Heart left ventricle (tissue), 16 donors: ENCODE data around the gene ZNF738. TPM values are rescaled to one million over a fixed set of nuclear protein-coding genes. Genes with fewer than 3 reads are reported as not detected.

Experiments
- ATAC-seq, 4 donors: fragments of 200-7000 bp; cut with Tn5 transposase; one replicate each; pipeline ENCODE4 v1.9.1; 2020 to 2022; ENCODE audit warnings: moderate library complexity in 4 of 4, mild to moderate bottlenecking in 3 of 4, moderate number of reproducible peaks in 1 of 4
- DNase-seq, 5 donors: peaks; one replicate each; pipeline ENCODE4 v3.0.0-alpha.2; 2020
- H3K27ac ChIP-seq, 12 donors: fragments of 200-600 bp; sonication (generic) in 4 of 12; one replicate each; pipeline versions ENCODE4 v1.5.0 to v1.8.0; 2016 to 2022; ENCODE audit warnings: mild to moderate bottlenecking in 2 of 12
- H3K27me3 ChIP-seq, 9 donors: fragments of 200-600 bp; sonication (generic) in 2 of 9; one replicate each; pipeline versions ENCODE4 v1.5.1 to v1.8.0; 2016 to 2022; ENCODE audit warnings: mild to moderate bottlenecking in 3 of 9
- H3K36me3 ChIP-seq, 9 donors: fragments of 200-600 bp; sonication (generic) in 2 of 9; one replicate each; pipeline versions ENCODE4 v1.5.0 to v1.8.0; 2018 to 2022; ENCODE audit warnings: mild to moderate bottlenecking in 2 of 9
- H3K4me1 ChIP-seq, 12 donors: fragments of 200-600 bp; sonication (generic) in 4 of 12; one replicate each; pipeline versions ENCODE4 v1.5.0 to v1.8.0; 2016 to 2022; ENCODE audit warnings: mild to moderate bottlenecking in 3 of 12
- H3K4me3 ChIP-seq, 12 donors: fragments of 200-600 bp; sonication (generic) in 4 of 12; one replicate each; pipeline versions ENCODE4 v1.5.0 to v1.8.0; 2017 to 2022; ENCODE audit warnings: mild to moderate bottlenecking in 9 of 12, moderate library complexity in 4 of 12
- H3K9me3 ChIP-seq, 12 donors: fragments of 200-600 bp; sonication (generic) in 4 of 12; one replicate each; pipeline versions ENCODE4 v1.5.0 to v1.8.0; 2016 to 2022; ENCODE audit warnings: mild to moderate bottlenecking in 1 of 12
- CTCF ChIP-seq, 12 donors: fragments of 200-600 bp; sonication (generic) in 4 of 12; IDR thresholded peaks; one replicate each; pipeline versions ENCODE4 v1.5.0 to v1.8.0; 2018 to 2022; ENCODE audit warnings: antibody characterized with exemption in 12 of 12, mild to moderate bottlenecking in 5 of 12
- POLR2A ChIP-seq, 2 donors: fragments of 450-650 bp; IDR thresholded peaks; one replicate each; pipeline ENCODE4 v1.6.1; 2017; ENCODE audit warnings: antibody characterized with exemption in 2 of 2, mild to moderate bottlenecking in 2 of 2, moderate library complexity in 2 of 2
- WGBS, 4 donors: extraction: QIAGEN DNeasy Blood & Tissue Kit in 2 of 4; methylation state at CpG; one replicate each; pipeline versions ENCODE4 v1.1.5 to v1.1.7; 2013 to 2018; 5-methylcytosine and 5-hydroxymethylcytosine counted together
- intact Hi-C, 10 donors: fragments of 100-400 bp; cut with DNase I; formaldehyde crosslinking; loops; one replicate each; pipeline versions ENCODE4 v1.11.1 to v1.14.2; 2022
- polyA plus RNA-seq, 2 donors: library from polyadenylated mRNA; stranded (reverse); fragments of 200-250 nt; gene quantifications; one replicate each; pipeline ENCODE4 v1.2.3, GENCODE V29; 2013
- total RNA-seq, 9 donors: library from RNA; depleted of rRNA in 2 of 9; stranded (reverse); fragments of >200 nt in 2 of 9; fragmentation: NEBNext Ultra II Directional in 3 of 9; extraction: Animal tissue kit (Norgen Biotek cat#: 25700) in 3 of 9; gene quantifications; one replicate each; pipeline versions ENCODE4 v1.1.0 to v1.2.4, GENCODE V29; 2016 to 2023
- donor health status: ischemic (EF 13 %, LVEDD 7.1; RV severe dilation, severe dysfunction).
- donor health status: healthy with polysubstance abuse.
- donor health status: DM: no; HTN: yes; CAD: no.
- donor health status: DM: no; HTN: no; CAD: no.
- donor health status: ischemic (EF 25% LVEDD 6.9; RV normal size, moderate dysfunction).
- donor health status: ischemic (EF 25% LVEDD 5.7; RV mildly dilated, moderate dysfunction).
- donor health status: healthy.
- donor health status: DM: yes; HTN: yes; CAD: no.
- donor health status: ischemic (EF 35%, LVEDD 5.7; RV mildly dilated, moderate dysfunction).
- donor health status: nonischemic (EF 11% LVEDD 7.7; RV severe dilation, severe dysfunction).
- donor health status: DM: yes; HTN: yes; CAD: no.
- donor health status: PGD.
- donor health status: ischemic (EF 29% LVEDD 5.4; RV normal size, mild dysfunction).
- donor health status: nonischemic (EF 23%, LVEDD 6.1; RV moderate dilation, normal function).

Gene ZNF738
- total and polyA plus RNA-seq, 11 donors: 2.0 to 6.0 (median 2.5) TPM

- DNase-seq (no peak), ATAC-seq (no peak)
- H3K4me1 ChIP-seq: no peaks in the 10 kb centered on the region
- no peak overlapping the region for H3K27ac ChIP-seq
- no peaks in the 10 kb centered on the region for H3K27me3 ChIP-seq
- H3K9me3 ChIP-seq: peaks cover 7 to 93% (median 73%) of the 10 kb centered on the region in 12 donors
- no peak for TF ChIP-seq CTCF (IDR thresholded peaks at IDR 0.05)
- TF ChIP-seq POLR2A (IDR thresholded peaks at IDR 0.05): no peak
- peaks cover 0 to 42% (median 9%) of the 10 kb centered on the region in 9 donors for H3K36me3 ChIP-seq
- no peak overlapping the region for H3K4me3 ChIP-seq
- intact Hi-C loops: no loop called here
These were observed 63.4 kb downstream of the ZNF738 start for GRCh38 chr19:21422244-21422643.

GRCh38 chr19:21423057-21424041 is 64.5 kb downstream of the ZNF738 start:
- intact Hi-C loops: no loop called here
- H3K4me1 ChIP-seq: no peaks in the 10 kb centered on the region
- peaks cover 0 to 35% (median 4%) of the 10 kb centered on the region in 9 donors for H3K36me3 ChIP-seq
- DNase-seq: no peak
- H3K9me3 ChIP-seq: peaks cover 7 to 99% (median 78%) of the 10 kb centered on the region in 12 donors
- WGBS, 4 donors: 92 to 100% (median 96%) methylated on average over 1 of the region's 1 CpG
- TF ChIP-seq POLR2A (IDR thresholded peaks at IDR 0.05): no peak
- no peak for TF ChIP-seq CTCF (IDR thresholded peaks at IDR 0.05)
- no peak overlapping the region for H3K4me3 ChIP-seq
- no peaks in the 10 kb centered on the region for H3K27me3 ChIP-seq
- no peak for ATAC-seq
- no peak overlapping the region for H3K27ac ChIP-seq

Other genes with a start within 250 kb of the ZNF738 start
- gene ZNF431, start 217.0 kb upstream of the ZNF738 start, total RNA-seq: 10 to 100 TPM in 6 of 9 donors, 1 to 10 TPM in 3; 4.6 to 20.0 (median 11.0) TPM
- 10 to 100 TPM in 1 of 2 donors, 1 to 10 TPM in 1; 6.1 to 11.1 TPM for gene ZNF431, start 217.0 kb upstream of the ZNF738 start, polyA plus RNA-seq
- 1 to 10 TPM; 3.1 to 8.7 (median 4.5) TPM for gene ZNF708, start 29.6 kb upstream of the ZNF738 start, total RNA-seq
- gene ZNF708, start 29.6 kb upstream of the ZNF738 start, polyA plus RNA-seq: 1 to 10 TPM; 3.4 to 3.5 TPM
- gene ZNF493, start 38.1 kb downstream of the ZNF738 start, total RNA-seq: 10 to 100 TPM in 6 of 9 donors, 1 to 10 TPM in 3; 7.2 to 18.2 (median 10.9) TPM
- gene ZNF493, start 38.1 kb downstream of the ZNF738 start, polyA plus RNA-seq: 10 to 100 TPM in 1 of 2 donors, 1 to 10 TPM in 1; 2.6 to 11.4 TPM
- gene ZNF429, start 146.6 kb downstream of the ZNF738 start, total RNA-seq: 10 to 100 TPM in 2 of 9 donors, 1 to 10 TPM in 7; 4.6 to 10.1 (median 8.9) TPM
- gene ZNF429, start 146.6 kb downstream of the ZNF738 start, polyA plus RNA-seq: 1 to 10 TPM; 4.5 to 6.0 TPM